Right hindlimb (tissue), 1 donor: ENCODE results near the gene P2RY2.
"Not testable (repeated sequence)": the region's sequence is repeated elsewhere in the genome, so short reads cannot be mapped to it uniquely, and the experiment has no call there.

Experiments
- DNase-seq: peaks from one replicate; pipeline ENCODE4 v3.0.0-alpha.2; 2018

Gene P2RY2

GRCh38 chr11:73229321-73229895 lies 11.3 kb downstream of the P2RY2 start:
- peak; percentile 45 for DNase-seq

- DNase-seq: no peak
These were observed 12.1 kb downstream of the P2RY2 start for GRCh38 chr11:73229896-73230875.

- DNase-seq: no peak
These were observed 12.8 kb downstream of the P2RY2 start for GRCh38 chr11:73230931-73231330.

GRCh38 chr11:73232487-73232886 lies 14.4 kb downstream of the P2RY2 start:
- not testable (repeated sequence) for DNase-seq

- DNase-seq: no peak
These were observed 15.1 kb downstream of the P2RY2 start for GRCh38 chr11:73233211-73233610.

- DNase-seq: no peak
These were observed 15.8 kb downstream of the P2RY2 start for GRCh38 chr11:73233692-73234470.

- DNase-seq: no peak
These were observed 16.5 kb downstream of the P2RY2 start for GRCh38 chr11:73234471-73235181.

GRCh38 chr11:73235236-73235786 lies 17.2 kb downstream of the P2RY2 start:
- DNase-seq: no peak

- peak; percentile 1 for DNase-seq
These were observed 18.2 kb downstream of the P2RY2 start for GRCh38 chr11:73236205-73236765.

- DNase-seq: no peak
These were observed 18.8 kb downstream of the P2RY2 start for GRCh38 chr11:73236854-73237253.

GRCh38 chr11:73237471-73238290 lies 19.6 kb downstream of the P2RY2 start:
- peak; percentile 33 for DNase-seq

- DNase-seq: no peak
These were observed 21.0 kb downstream of the P2RY2 start for GRCh38 chr11:73239111-73239521.

- DNase-seq: no peak
These were observed 21.6 kb downstream of the P2RY2 start for GRCh38 chr11:73239571-73240189.

GRCh38 chr11:73240190-73240781 lies 22.2 kb downstream of the P2RY2 start:
- peak; percentile 30 for DNase-seq

- DNase-seq: no peak
These were observed 23.2 kb downstream of the P2RY2 start for GRCh38 chr11:73241300-73241699.

GRCh38 chr11:73242251-73243092 lies 24.4 kb downstream of the P2RY2 start:
- peak; percentile 87 for DNase-seq

GRCh38 chr11:73243093-73243485 lies 25.0 kb downstream of the P2RY2 start:
- no peak for DNase-seq

GRCh38 chr11:73244589-73245240 lies 26.6 kb downstream of the P2RY2 start:
- peak; percentile 1 for DNase-seq

- peak; percentile 8 for DNase-seq
These were observed 27.4 kb downstream of the P2RY2 start for GRCh38 chr11:73245461-73245860.
